Left kidney (tissue), 2 donors: ENCODE measurements around the gene DENND2A. TPM values are rescaled to one million over a fixed set of nuclear protein-coding genes. Genes with fewer than 3 reads are reported as not detected.
"Not testable (repeated sequence)": the region's sequence is repeated elsewhere in the genome, so short reads cannot be mapped to it uniquely, and the experiment has no call there.

Experiments used
- DNase-seq: peaks from one replicate; pipeline ENCODE4 v3.0.0-alpha.2; 2013
- polyA plus RNA-seq: library from polyadenylated mRNA; unstranded; fragments of 120-200 nt; gene quantifications from one replicate; pipeline ENCODE4 v1.2.1, GENCODE V29; 2013; ENCODE audit not compliant: insufficient read length

Gene DENND2A
- polyA plus RNA-seq, 1 donor, result 35.5 TPM

DNA sequence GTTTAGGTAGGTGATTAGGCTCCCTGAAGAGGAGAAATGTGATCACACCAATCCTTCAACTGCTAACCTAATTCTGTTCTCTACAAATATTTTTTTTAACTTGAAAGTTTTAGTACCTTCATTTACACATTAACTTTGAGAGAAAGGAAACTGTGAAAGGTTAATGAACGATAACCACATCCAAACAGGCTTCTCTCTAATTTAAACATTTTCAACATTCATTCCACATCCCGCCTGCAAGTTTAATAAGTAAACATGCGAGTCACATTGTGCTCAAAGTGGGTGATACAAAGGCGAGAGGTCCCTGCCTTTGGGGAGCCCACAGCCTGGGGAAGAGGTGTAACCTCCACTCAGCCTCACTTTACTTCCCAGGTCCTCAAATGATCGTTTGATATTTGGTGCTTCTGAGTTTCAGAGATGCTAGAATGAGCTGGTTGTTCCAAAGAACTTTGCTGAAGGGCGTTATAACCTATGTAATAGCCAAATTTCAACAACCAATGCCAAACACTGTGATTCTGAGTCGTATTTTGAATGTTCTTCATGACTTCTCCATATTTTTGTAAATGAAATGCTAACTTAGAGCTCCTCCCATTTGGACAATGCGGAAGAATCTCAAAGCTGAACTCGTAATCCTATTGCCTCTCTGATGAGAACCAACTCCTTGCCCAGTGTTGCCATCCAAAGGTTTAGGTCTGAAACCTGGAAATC, 47.5 kb downstream of the DENND2A start:
- DNase-seq, result no peak

DNA sequence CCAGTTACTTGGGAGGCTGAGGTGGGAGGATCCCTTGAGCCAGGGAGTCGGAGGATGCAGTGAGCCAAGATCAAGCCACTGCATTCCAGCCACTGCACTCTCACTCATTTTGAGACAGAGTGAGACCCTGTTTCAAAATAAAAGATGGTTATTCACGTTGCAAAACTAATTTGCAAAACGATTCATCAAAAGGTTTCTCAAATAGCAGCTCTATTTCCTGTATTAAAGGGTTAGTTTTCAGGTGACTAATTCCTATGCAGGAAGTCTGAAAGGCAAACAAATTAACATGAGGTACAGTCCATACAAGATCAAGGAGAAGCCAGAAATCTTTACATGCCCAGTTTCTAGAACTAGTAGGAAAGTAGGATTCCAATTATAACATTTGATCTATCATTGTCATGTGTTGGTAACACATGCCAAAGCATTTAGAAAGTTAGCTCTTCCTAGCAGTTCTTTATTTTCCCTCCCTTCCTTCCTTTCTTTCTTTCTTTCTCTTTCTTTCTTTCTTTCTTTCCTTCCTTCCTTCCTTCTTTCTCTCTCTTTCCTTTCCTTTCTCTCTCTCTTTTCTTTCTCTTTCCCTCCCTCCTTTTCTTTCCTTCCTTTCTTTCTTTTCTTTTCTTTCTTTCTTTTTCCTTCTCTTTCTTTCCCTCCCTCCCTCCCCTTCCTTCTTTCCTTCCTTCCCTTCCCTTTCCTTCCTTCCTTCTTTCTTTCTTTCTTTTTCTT, 49.3 kb downstream of the DENND2A start:
- no peak for DNase-seq

- DNase-seq, result no peak
These were observed 53.4 kb downstream of the DENND2A start for GRCh38 chr7:140587243-140587642.

- no peak for DNase-seq
These were observed 54.1 kb downstream of the DENND2A start for GRCh38 chr7:140586516-140586915.

GRCh38 chr7:140585333-140585732, 55.3 kb downstream of the DENND2A start:
- no peak for DNase-seq

DNA sequence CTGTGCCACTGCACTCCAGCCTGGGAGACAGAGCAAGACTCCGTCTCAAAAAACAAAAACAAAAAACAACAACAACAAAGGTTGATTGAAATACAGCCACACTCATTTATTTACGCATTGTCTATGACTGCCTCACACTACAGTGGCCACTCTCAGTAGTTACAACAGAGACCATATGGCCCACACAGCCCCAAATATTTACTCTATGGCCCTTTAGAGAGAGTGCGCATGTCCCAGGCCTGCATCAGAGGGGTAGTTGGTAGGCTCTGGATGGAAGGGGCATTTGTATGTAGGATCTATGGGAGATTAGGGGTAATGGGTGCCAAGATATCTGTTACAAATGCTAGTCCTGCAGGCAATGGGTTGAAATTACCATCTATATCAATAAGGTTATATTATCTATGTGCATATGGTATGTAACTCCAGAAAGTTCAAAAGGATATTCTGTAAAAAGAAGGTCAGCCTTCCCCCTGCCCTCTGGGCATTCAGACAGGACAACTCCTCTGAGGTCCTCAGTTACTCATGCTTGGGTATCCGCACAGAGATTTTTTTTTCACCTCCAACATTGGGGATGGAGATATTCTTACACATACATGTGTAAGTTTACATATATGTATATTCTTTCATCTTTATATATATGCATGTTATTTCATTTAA, 56.3 kb downstream of the DENND2A start:
- no peak for DNase-seq

- DNase-seq, result no peak
These were observed 59.2 kb downstream of the DENND2A start for GRCh38 chr7:140581411-140581810.

DNA sequence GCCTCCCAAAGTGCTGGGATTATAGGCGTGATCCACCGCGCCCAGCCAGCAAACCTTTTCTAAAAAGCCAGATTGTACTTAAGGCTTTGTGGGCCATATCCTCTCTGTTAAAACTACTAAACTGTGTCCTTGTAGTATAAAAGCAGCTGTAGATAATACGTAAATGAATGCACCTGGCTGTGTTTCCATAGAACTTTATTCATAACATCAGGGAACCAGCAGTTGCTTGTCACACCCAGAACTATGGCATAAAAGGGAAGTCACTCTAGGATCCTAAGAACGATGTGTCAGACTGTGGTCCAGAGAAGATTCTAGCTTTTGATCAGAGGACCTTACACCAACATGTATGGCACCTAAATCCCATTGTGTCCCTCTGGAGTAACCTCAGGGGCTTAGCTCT, 63.0 kb downstream of the DENND2A start:
- no peak for DNase-seq

DNA sequence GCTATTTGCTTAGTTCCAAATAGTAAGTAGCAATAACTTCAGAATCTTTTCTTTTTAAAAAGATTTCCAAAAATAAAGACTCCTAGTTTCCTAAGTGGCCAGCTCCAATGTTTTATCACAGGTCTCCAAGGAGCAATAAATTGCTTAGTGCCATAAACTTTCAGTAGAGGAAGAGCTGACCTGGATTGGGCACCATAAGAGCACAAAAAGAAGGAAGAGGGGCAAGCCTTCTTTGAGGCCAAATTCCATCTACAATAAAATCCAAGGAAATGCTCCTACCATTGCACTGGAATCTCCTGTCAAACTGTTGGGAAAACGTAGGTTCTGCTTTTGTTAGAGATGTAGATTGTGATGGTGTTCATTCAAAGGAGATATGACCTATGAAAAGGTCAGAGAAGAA, 64.0 kb downstream of the DENND2A start:
- DNase-seq, result no peak

- DNase-seq, result no peak
These were observed 69.0 kb downstream of the DENND2A start for GRCh38 chr7:140571538-140572122.

DNA sequence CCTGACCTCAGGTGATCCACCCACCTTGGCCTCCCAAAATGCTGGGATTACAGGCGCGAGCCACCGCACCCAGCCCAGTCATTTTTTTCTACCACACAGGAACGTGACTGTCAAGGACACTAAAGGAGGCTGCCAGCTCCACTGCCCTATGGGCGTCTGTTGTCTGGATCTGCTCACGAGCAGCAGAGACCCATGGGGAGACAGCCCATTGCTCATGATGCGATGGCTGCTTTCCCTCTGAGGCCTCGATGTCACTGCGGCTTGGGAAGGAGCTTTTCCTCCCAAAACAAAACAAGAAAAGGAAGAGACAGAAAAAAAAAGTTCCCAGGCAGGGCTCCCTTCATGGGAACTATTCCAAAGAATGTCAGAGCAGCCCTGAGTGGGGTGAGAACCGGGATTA, 70.5 kb downstream of the DENND2A start:
- no peak for DNase-seq

GRCh38 chr7:140568021-140568813, 72.4 kb downstream of the DENND2A start:
- DNase-seq, result no peak

DNA sequence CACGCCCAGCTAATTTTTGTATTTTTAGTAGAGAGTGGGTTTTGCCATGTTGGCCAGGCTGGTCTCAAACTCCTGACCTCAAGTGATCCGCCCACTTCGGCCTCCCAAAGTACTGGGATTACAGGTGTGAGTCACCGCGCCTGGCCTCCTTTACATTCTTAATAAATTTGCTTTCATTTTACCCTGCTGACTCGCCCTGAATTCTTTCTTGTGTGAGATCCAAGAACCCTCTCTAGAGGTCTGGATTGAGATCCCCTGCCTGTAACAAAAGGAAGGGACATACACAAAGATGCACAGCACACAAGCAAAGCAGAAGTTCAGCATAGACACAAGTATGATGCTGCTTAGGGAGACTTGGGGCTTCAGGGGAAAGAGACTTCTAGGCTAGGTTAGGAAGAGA, 74.4 kb downstream of the DENND2A start:
- not testable (repeated sequence) for DNase-seq

DNA sequence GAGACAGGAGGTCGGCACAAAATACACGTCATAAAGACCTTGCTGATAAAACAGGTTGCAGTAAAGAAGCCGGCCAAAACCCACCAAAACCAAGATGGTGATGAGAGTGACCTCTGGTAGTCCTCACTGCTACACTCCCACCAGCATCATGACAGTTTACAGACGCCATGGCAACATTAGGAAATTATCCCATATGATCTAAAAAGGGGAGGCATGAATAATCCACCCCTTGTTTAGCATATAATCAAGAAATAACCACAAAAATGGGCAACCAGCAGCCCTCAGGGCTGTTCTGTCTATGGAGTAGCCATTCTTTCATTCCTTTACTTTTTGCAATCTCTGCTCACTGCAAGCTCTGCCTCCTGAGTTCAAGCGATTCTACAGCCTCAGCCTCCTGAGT, 74.9 kb downstream of the DENND2A start:
- not testable (repeated sequence) for DNase-seq

DNA sequence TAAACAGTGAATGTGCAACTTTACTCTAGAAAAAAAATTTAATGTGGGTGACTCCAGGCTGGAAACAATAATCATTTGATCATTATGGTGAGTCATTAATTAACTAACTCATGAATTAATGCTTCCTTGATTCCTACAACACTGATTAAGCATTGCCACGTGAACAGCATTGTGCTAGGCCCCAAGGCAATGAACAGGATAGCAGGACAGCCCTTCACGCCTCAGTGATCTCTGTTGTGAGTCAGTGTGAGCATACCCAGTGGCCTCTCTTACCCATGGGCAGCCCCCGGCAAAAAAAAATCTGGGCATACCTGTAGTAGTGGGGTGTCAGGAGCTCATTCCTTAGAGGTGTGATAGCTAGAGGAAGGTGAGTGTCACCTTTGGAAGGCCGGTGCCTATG, 76.0 kb downstream of the DENND2A start:
- DNase-seq, result no peak

DNA sequence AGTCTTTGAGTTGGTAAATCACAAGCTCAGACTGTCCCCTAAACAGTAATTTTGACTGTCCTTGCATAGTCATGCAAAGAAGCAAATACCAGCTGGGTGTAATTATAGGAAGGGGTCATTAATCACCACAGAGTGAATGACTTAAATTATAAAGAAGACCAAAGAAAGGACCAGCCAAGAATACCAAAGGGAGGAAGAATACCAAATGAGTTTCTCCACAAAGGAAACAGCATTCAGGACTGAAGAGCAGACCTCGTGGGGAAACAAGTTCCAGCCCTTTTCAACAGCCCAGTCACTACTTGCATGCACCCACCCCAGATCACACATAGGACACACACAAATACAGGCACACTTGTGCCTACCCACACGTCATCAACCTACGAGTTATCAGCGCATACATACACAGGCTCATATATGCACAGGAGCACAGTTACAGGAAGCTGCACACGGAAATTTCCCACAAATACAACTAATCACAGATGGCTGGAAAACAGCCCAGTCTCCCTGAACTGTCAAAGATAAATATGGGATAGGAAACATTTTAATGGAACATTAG, 77.6 kb downstream of the DENND2A start:
- DNase-seq, result no peak

DNA sequence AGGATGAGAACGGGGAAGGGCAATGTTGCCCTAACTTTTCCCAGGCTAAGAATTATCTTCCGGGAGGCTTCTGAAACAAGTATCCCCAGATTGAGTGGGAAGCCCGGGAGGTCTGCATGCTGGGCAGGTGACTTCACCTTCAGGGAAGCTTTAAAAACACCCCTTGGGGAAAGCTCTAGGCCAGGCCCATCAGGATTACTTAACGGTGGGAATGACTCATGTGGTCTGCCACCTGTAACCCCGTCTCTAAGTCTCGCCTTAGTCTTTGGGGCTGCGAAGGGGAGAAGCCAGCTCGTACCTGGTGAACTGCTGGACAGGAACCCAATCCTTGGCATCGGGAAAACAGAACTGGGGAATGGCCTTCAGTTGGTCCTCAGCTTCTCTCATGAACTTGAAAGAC, 81.2 kb downstream of the DENND2A start:
- DNase-seq, result no peak

GRCh38 chr7:140557809-140558518, 82.6 kb downstream of the DENND2A start:
- DNase-seq, result no peak

DNA sequence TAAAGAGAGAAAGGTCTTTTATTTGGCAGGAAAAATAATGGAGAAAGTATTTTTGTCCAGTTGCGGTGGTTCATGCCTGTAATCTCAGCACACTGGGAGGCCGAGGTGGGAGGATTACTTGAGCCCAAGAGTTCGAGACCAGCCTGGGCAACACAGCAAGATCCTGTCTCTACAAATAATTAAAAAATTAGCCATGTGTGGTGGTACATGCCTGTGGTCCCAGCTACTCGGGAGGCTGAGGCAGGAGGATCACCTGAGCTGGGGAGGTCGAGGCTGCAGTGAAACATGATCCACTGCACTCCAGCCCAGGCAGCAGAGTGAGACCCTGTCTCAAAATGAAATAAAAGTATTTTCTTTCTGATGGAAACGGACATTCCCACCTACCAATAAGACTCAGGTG, 83.5 kb downstream of the DENND2A start:
- DNase-seq, result no peak

- not testable (repeated sequence) for DNase-seq
These were observed 87.4 kb downstream of the DENND2A start for GRCh38 chr7:140553236-140553635.

GRCh38 chr7:140552240-140552679, 88.4 kb downstream of the DENND2A start:
- no peak for DNase-seq
